Glutamatergic neuron (in vitro differentiated cells): ENCODE measurements around the gene KRTAP4-16. TPM values are rescaled to one million over a fixed set of nuclear protein-coding genes. Genes with fewer than 3 reads are reported as not detected.
"Not testable (repeated sequence)": the region's sequence is repeated elsewhere in the genome, so short reads cannot be mapped to it uniquely, and the experiment has no call there.

Experiments
- DNase-seq: peaks from one replicate; pipeline ENCODE4 v3.0.0; 2022
- H3K27ac Mint-ChIP-seq: one replicate; pipeline ENCODE4 v1.8.0; 2020; ENCODE audit warnings: mild to moderate bottlenecking, mixed read lengths, inconsistent platforms; ENCODE audit not compliant: unreplicated experiment
- H3K27me3 Mint-ChIP-seq: one replicate; pipeline ENCODE4 v1.8.0; 2020; ENCODE audit warnings: mild to moderate bottlenecking, moderate library complexity, mixed read lengths, inconsistent platforms; ENCODE audit not compliant: unreplicated experiment
- H3K36me3 Mint-ChIP-seq: one replicate; pipeline ENCODE4 v1.8.0; 2020; ENCODE audit warnings: mild to moderate bottlenecking, mixed read lengths, inconsistent platforms; ENCODE audit not compliant: unreplicated experiment
- H3K4me1 Mint-ChIP-seq: one replicate; pipeline ENCODE4 v1.8.0; 2020; ENCODE audit warnings: mild to moderate bottlenecking, low read depth, mixed read lengths, inconsistent platforms; ENCODE audit not compliant: unreplicated experiment
- H3K4me3 Mint-ChIP-seq: one replicate; pipeline ENCODE4 v1.8.0; 2020; ENCODE audit warnings: mild to moderate bottlenecking, mixed read lengths, inconsistent platforms; ENCODE audit not compliant: unreplicated experiment
- H3K9me3 Mint-ChIP-seq: one replicate; pipeline ENCODE4 v1.8.0; 2020; ENCODE audit warnings: mild to moderate bottlenecking, moderate library complexity, mixed read lengths, inconsistent platforms; ENCODE audit not compliant: unreplicated experiment
- CTCF ChIP-seq: fragments of 200-600 bp; sonication (generic); IDR thresholded peaks from one replicate; pipeline ENCODE4 v1.5.0; 2021; ENCODE audit not compliant: partially characterized antibody, unreplicated experiment
- total RNA-seq: library from RNA; stranded (reverse); fragmentation: NEBNext Ultra II Directional; extraction: Animal tissue kit (Norgen Biotek cat#: 25700); gene quantifications from one replicate; pipeline ENCODE4 v1.2.1, GENCODE V29; 2021; ENCODE audit not compliant: unreplicated experiment

KRTAP4-16 gene
- total RNA-seq, 1 donor from 2014 or later: not detected

- no peak for DNase-seq
- no peaks in the 10 kb centered on the region for H3K4me1 Mint-ChIP-seq
- no peak overlapping the region for H3K4me3 Mint-ChIP-seq
- TF ChIP-seq CTCF: no peak
- H3K9me3 Mint-ChIP-seq: peaks cover 2% of the 10 kb centered on the region
- H3K27me3 Mint-ChIP-seq: no peaks in the 10 kb centered on the region
- peaks cover 9% of the 10 kb centered on the region for H3K36me3 Mint-ChIP-seq
- no peak overlapping the region for H3K27ac Mint-ChIP-seq
Observed at GRCh38 chr17:41061964-41062363, 40.0 kb downstream of the KRTAP4-16 start.

- H3K4me3 Mint-ChIP-seq: no peak within 1 kb of the TSS
- no peak within 1 kb of the TSS for H3K27ac Mint-ChIP-seq
- no peak for DNase-seq
- peaks cover 2% of the 10 kb centered on the region for H3K9me3 Mint-ChIP-seq
- peaks cover 5% of the 10 kb centered on the region for H3K36me3 Mint-ChIP-seq
- no peaks in the 10 kb centered on the region for H3K4me1 Mint-ChIP-seq
- no peaks in the 10 kb centered on the region for H3K27me3 Mint-ChIP-seq
- TF ChIP-seq CTCF: no peak
Observed at GRCh38 chr17:41060052-41060604, 41.9 kb downstream of the KRTAP4-16 start, which contains the start of gene KRTAP2-3. Gene KRTAP2-3 (minus strand): TSS chr17:41060114. CDS start chr17:41060050, 64 bp downstream.

GRCh38 chr17:41059276-41060051 lies 42.5 kb downstream of the KRTAP4-16 start:
- not testable (repeated sequence) for H3K9me3 Mint-ChIP-seq, H3K36me3 Mint-ChIP-seq, H3K27ac Mint-ChIP-seq, H3K4me1 Mint-ChIP-seq, H3K27me3 Mint-ChIP-seq, DNase-seq, H3K4me3 Mint-ChIP-seq

- DNase-seq: no peak
- H3K27ac Mint-ChIP-seq: no peak overlapping the region
- H3K9me3 Mint-ChIP-seq: peaks cover 2% of the 10 kb centered on the region
- TF ChIP-seq CTCF: no peak
- no peaks in the 10 kb centered on the region for H3K27me3 Mint-ChIP-seq
- H3K36me3 Mint-ChIP-seq: peaks cover 5% of the 10 kb centered on the region
- no peaks in the 10 kb centered on the region for H3K4me1 Mint-ChIP-seq
- H3K4me3 Mint-ChIP-seq: no peak overlapping the region
Observed at GRCh38 chr17:41058741-41059140, 43.3 kb downstream of the KRTAP4-16 start.

GRCh38 chr17:41057547-41057946 lies 44.5 kb downstream of the KRTAP4-16 start:
- H3K9me3 Mint-ChIP-seq: no peaks in the 10 kb centered on the region
- no peak overlapping the region for H3K4me3 Mint-ChIP-seq
- H3K27me3 Mint-ChIP-seq: no peaks in the 10 kb centered on the region
- peaks cover 5% of the 10 kb centered on the region for H3K36me3 Mint-ChIP-seq
- DNase-seq: no peak
- no peak for TF ChIP-seq CTCF
- H3K27ac Mint-ChIP-seq: no peak overlapping the region
- no peaks in the 10 kb centered on the region for H3K4me1 Mint-ChIP-seq

- H3K27me3 Mint-ChIP-seq, H3K4me3 Mint-ChIP-seq, H3K36me3 Mint-ChIP-seq, DNase-seq, H3K27ac Mint-ChIP-seq, H3K9me3 Mint-ChIP-seq, H3K4me1 Mint-ChIP-seq: not testable (repeated sequence)
Observed at GRCh38 chr17:41055130-41055529, 46.9 kb downstream of the KRTAP4-16 start, which contains the start of gene KRTAP2-2. Gene KRTAP2-2 (minus strand): TSS chr17:41055230. CDS start chr17:41055211, 19 bp downstream.

GRCh38 chr17:41054556-41054955 lies 47.5 kb downstream of the KRTAP4-16 start:
- H3K9me3 Mint-ChIP-seq, H3K36me3 Mint-ChIP-seq, DNase-seq, H3K27me3 Mint-ChIP-seq, H3K4me3 Mint-ChIP-seq, H3K4me1 Mint-ChIP-seq, H3K27ac Mint-ChIP-seq: not testable (repeated sequence)
